Mesenteric fat pad (tissue), 1 donor: ENCODE results near the gene OGT. TPM values are rescaled to one million over a fixed set of nuclear protein-coding genes. Genes with fewer than 3 reads are reported as not detected.
"Not testable (repeated sequence)": the region's sequence is repeated elsewhere in the genome, so short reads cannot be mapped to it uniquely, and the experiment has no call there.

ENCODE experiments used
- DNase-seq: peaks from one replicate; pipeline ENCODE4 v3.0.0-alpha.2; 2020; ENCODE audit warnings: low spot score
- long read RNA-seq: library from polyadenylated mRNA; unstranded; transcript quantifications from one replicate; pipeline ENCODE4 v2.0.0, GENCODE V29; 2020
- total RNA-seq: library from RNA; stranded (reverse); fragmentation: NEBNext Ultra II Directional; extraction: Animal tissue kit (Norgen Biotek cat#: 25700); gene quantifications from one replicate; pipeline ENCODE4 v1.2.1, GENCODE V29; 2021
- donor health status: DM: yes; HTN: yes; CAD: no.

The OGT gene
- 99.4 TPM for total RNA-seq
- long read RNA-seq, partial matches to known transcripts, result 11 of 18 reads
- long read RNA-seq, other reads (novel, unspliced or antisense), result 7 of 18 reads

DNA sequence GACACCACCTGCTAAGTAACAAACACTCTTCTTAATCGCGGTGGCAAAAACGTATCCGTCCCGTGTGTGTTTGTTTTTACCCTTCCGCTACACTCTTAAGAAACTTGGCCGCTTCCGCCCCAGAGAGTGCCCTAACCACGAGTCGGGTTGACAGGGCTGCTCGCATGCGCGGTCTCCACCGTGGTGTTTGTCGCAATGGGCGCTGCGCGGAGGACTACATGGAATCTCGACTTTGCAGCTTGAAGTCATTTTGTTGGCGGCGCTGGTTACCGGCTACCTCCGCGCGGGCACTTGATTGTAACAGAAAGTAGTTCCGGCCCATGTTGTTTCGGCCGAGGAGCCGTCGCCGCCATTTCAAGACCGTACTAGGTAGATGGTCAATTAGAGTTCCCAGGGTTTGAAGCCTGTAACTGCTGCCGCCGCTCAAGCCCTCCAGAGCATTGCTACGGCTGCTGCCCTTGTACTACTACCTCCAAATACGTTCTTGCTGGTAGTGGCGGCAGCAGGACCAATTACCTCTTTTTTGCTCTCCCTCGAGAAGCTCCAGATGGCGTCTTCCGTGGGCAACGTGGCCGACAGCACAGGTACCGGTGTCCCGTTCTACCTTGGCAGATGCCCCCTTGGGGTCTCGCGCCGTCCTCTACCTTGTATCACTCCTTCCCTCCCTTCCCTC lies at the start of gene OGT:
OGT (plus strand) TSS at position 352 of the 673 bp plus-strand sequence; CDS start at position 548, 196 bp downstream.
- DNase-seq, result peak; percentile 96

DNA sequence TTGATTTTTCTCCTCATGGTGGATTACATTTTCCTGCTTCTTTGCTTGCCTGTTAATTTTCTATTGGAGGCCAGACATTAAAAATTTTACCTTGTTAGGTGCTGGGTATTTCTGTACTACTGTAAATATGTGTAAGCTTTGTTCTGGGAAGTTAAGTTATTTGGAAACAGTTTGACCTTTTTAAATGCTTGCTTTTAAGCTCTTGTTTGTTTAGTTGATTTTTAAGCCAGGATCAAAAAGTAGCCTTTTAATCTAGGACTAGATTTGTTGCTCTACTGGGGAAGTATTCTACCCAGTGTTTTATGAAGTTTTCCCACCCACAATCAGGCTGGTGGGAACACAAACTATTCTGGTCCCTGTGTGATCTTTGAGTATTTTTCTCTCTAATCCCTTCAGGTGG lies 45.1 kb upstream of the OGT start:
- no peak for DNase-seq

- no peak for DNase-seq
Observed at GRCh38 chrX:71489540-71489939, 43.4 kb upstream of the OGT start.

- no peak for DNase-seq
Observed at GRCh38 chrX:71492231-71493065, 40.5 kb upstream of the OGT start.

DNA sequence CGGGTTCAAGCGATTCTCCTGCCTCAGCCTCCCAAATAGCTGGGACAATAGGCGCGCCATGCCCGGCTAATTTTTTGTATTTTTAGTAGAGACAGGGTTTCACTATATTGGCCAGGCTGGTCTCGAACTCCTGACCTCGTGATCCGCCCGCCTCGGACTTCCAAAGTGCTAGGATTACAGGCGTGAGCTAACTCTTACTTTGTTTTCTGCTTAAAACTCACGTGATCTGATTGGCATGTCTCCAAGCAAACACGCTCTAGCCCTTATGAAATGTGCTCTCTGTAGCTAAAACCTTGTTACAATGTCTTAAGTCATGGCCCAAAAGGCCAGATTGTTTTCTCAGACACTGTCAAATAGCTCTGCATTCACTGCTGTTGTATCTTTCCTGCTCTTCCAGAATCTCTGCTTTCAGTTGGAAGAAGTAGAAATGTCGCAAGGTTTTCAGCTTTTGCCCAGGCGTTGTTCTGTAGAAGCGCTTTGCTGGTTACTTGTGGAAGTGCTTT lies 39.7 kb upstream of the OGT start:
- DNase-seq, result no peak

DNA sequence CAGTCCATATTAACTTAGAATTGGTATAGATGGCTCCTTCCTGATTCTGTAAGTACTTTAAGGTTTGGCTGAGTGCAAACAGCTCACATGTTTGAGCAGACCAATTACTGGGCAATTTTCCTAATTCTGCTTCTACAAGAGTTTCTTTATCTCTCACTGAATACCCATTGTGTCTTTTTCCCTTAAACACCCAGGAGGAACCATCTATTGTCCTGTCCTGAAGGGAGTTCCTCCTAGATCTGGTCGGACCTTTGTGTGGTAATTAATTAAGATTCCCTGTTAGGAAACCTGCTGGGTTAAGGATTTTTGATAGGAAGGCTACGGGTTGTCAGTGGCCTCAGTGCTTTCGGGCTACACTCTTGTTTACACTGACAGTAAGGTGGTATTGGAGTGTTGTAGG lies 36.9 kb upstream of the OGT start:
- not testable (repeated sequence) for DNase-seq

- no peak for DNase-seq
Observed at GRCh38 chrX:71496476-71496875, 36.4 kb upstream of the OGT start.

GRCh38 chrX:71502080-71502479 lies 30.8 kb upstream of the OGT start:
- not testable (repeated sequence) for DNase-seq

DNA sequence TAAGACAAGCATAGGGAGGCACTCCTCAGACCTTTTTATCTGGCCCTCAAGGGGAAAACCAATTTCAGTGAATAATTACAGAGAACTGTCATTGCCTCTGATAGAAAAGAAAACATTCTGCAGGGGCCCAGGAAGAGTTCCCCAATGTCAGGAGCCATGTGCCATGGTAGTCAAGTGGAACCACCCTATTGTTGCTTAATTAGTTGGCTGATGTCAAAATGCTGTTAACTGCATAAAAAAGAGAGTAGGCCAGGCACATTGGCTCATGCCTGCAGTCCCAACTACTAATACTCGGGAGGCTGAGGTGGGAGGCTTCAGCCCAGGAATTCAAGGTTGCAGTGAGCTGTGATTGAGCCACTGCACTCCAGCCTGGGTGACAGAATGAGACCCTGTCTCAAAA lies 28.6 kb upstream of the OGT start:
- no peak for DNase-seq

DNA sequence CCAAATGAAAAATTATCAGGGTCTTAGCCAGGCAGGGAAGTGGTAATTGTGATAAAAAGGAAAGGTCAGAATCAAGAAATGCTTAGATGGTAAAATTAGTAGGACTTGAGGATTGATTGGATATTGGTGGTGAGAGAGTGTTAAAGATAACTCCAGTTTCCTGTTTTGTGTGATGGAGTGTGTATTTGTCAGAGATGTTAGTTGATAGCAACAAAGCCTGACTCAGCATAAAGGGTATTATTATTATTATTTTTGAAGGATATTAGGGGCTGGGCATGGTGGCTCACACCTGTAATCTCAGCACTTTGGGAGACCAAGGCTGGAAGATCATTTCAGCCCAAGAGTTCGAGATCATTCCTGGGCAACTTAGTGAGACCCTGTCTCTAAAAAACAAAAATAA lies 23.6 kb upstream of the OGT start:
- no peak for DNase-seq

DNA sequence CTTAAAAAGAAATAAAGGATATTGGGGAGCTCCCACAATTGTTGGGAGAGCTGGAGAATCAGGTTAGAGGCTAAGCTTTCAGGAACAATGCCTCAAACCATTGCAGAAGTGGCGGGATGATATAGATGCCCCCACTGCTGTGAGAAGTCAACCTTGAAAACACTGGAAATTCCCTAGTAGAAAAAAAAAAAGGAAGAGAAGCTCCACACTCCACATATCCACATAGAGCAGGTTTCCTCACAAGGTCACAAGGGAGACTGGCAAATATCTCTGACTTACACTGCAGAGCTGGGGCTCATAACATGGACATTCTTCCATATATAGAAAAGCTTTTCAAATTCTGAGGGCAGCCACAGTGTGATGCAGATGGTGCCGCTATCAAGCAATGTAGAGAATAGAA lies 22.7 kb upstream of the OGT start:
- no peak for DNase-seq

DNA sequence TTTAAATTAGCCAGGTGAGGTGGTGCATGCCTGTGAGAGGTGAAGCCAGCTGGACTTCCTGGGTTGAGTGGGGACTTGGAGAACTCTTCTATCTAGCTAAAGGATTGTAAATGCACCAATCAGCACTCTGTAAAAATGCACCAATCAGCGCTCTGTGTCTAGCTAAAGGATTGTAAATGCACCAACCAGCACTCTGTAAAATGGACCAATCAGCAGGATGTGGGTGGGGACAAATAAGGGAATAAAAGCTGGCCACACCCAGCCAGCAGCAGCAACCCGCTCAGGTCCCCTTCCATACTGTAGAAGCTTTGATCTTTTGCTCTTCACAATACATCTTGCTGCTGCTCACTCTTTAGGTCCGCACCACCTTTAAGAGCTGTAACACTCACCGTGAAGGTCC lies 19.2 kb upstream of the OGT start:
- DNase-seq, result not testable (repeated sequence)

- DNase-seq, result no peak
Observed at GRCh38 chrX:71514367-71515037, 18.4 kb upstream of the OGT start.

GRCh38 chrX:71515038-71515396 lies 17.9 kb upstream of the OGT start:
- DNase-seq, result no peak

DNA sequence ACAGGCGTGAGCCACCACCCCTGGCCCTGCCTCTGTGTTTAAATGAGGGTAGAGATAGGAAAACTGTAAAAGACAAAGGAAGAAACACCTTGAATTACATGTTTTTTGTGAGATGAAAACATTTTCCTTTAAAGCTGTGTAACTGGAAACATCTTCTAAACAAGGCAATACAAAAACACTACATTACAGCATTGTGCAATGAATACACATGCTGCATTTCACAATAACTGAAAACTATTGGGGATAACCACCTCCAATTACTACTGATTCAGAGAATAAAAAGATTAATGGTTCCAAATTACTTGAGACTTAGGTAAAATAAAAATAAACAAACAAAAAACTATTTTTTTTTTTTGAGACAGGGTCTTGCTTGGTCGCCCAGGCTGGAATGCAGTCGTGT lies 7.6 kb upstream of the OGT start:
- DNase-seq, result no peak

GRCh38 chrX:71532078-71532752 lies 689 bp upstream of the OGT start:
- no peak for DNase-seq

DNA sequence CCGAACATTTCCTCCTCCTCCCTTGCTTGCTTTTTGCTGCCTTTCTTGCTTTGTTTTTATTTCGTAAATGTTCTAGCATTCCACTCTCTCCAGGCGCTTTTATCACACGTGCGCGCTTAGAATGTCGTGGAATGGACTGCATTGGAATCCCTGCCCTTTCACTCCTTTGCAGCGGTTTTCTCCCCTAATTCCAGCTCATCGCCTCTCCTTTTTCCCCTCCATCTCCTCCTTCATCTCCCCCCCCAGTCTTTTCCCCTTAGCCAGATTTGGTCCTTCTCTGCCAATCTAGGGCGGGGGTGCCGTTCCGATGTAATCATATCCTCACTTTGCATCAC lies 579 bp downstream of the OGT start:
- no peak for DNase-seq

- no peak for DNase-seq
Observed at GRCh38 chrX:71533851-71534561, 1.1 kb downstream of the OGT start.

DNA sequence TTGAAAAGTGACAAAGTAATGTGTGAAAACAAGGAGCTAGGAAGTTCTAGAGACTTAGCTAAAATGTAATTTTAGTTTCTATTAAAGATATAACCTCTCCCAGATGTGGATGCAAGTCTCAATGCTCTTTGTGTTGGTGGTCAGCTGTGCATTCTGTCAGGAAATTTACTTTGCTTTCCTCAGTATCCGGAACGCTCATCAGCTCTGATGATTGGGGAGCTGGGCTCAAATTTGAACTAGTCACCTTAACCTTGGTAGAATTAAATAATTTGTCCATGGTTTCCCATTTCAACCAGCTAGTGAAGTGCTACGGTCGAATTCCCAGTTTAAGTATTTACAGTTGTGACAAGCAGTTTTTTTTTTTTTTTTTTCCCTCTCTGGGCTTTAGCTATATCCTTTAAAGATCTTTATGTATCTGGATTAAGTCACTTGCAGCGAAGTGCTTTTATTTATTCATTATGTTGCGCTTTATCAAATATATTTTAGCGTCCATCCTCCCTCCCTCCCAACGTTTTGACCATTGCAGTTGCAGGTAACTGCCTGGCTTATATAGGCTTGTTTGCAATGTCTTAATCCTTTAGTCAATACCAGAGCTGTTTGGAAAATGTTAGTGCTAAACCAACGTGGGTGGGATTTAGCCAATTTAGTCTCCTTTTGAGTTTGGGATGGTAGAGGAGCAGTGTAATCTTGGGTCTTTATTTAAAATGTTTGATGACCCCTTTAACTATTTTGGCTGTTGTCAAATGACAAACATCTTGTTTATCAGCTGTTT lies 2.1 kb downstream of the OGT start:
- no peak for DNase-seq

GRCh38 chrX:71536285-71536684 lies 3.4 kb downstream of the OGT start:
- DNase-seq, result no peak
